ENCODE measurements around the gene HSPA12A. TPM values are rescaled to one million over a fixed set of nuclear protein-coding genes. Genes with fewer than 3 reads are reported as not detected.

The HSPA12A gene
- total and polyA plus RNA-seq, 2 of the 13 experiments (the other 11 are each of a cell fraction or from before 2014, with no cell fraction given), result 6.4 to 13.6 TPM

- TF ChIP-seq, protein P1, sequence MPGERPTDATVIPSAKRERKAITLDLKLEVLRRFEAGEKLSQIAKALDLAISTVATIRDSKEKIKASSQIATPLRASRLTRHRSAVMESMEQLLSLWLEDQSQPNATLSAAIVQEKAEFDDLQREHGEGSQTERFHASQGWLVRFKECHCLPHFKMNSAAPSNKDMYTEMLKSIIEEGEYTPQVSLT (CRISPR knock-in tag; IDR thresholded peaks at IDR 0.05; ENCODE audit: borderline replicate concordance, low read depth), result no peak
- TF ChIP-seq, protein P2, sequence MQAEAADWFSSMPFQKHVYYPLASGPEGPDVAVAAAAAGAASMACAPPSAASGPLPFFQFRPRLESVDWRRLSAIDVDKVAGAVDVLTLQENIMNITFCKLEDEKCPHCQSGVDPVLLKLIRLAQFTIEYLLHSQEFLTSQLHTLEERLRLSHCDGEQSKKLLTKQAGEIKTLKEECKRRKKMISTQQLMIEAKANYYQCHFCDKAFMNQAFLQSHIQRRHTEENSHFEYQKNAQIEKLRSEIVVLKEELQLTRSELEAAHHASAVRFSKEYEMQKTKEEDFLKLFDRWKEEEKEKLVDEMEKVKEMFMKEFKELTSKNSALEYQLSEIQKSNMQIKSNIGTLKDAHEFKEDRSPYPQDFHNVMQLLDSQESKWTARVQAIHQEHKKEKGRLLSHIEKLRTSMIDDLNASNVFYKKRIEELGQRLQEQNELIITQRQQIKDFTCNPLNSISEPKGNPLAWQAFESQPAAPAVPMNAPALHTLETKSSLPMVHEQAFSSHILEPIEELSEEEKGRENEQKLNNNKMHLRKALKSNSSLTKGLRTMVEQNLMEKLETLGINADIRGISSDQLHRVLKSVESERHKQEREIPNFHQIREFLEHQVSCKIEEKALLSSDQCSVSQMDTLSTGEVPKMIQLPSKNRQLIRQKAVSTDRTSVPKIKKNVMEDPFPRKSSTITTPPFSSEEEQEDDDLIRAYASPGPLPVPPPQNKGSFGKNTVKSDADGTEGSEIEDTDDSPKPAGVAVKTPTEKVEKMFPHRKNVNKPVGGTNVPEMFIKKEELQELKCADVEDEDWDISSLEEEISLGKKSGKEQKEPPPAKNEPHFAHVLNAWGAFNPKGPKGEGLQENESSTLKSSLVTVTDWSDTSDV (CRISPR knock-in tag; IDR thresholded peaks at IDR 0.05), result 0 out of 2 replicates have a peak, but pooled peaks have one; percentile 27
- TF ChIP-seq LCORL (IDR thresholded peaks at IDR 0.05), result no peak
- TF ChIP-seq LCORL (CRISPR knock-in tag; IDR thresholded peaks at IDR 0.05), result peak; percentile 94
- no peak for TF ChIP-seq GABPA (IDR thresholded peaks at IDR 0.05; ENCODE audit: low read depth, low read length)
- TF ChIP-seq GABPA (CRISPR knock-in tag; IDR thresholded peaks at IDR 0.05; ENCODE audit: low read depth), result 0 out of 2 replicates have a peak, but pooled peaks have one; percentile 32
- no peak for TF ChIP-seq RAD21 (CRISPR knock-in tag; IDR thresholded peaks at IDR 0.05)
- TF ChIP-seq FUBP1 (CRISPR knock-in tag; IDR thresholded peaks at IDR 0.05; ENCODE audit: borderline replicate concordance), result no peak
- peak; percentile 69; the same call in 1 of the 2 replicates for TF ChIP-seq RXRB (CRISPR knock-in tag; IDR thresholded peaks at IDR 0.05; ENCODE audit: borderline replicate concordance)
- no peak for TF ChIP-seq FOXP1 (IDR thresholded peaks at IDR 0.05)
- TF ChIP-seq FOXP1 (CRISPR knock-in tag; IDR thresholded peaks at IDR 0.05), result no peak; the same call in 1 of the 2 replicates
- TF ChIP-seq PHF21A (CRISPR knock-in tag; IDR thresholded peaks at IDR 0.05), result peak; percentile 92
- TF ChIP-seq KDM3A (CRISPR knock-in tag; IDR thresholded peaks at IDR 0.05; ENCODE audit: low read depth), result peak; percentile 44; the same call in 1 of the 2 replicates
- TF ChIP-seq, protein P3, sequence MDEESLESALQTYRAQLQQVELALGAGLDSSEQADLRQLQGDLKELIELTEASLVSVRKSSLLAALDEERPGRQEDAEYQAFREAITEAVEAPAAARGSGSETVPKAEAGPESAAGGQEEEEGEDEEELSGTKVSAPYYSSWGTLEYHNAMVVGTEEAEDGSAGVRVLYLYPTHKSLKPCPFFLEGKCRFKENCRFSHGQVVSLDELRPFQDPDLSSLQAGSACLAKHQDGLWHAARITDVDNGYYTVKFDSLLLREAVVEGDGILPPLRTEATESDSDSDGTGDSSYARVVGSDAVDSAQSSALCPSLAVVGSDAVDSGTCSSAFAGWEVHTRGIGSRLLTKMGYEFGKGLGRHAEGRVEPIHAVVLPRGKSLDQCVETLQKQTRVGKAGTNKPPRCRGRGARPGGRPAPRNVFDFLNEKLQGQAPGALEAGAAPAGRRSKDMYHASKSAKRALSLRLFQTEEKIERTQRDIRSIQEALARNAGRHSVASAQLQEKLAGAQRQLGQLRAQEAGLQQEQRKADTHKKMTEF (CRISPR knock-in tag; IDR thresholded peaks at IDR 0.05), result peak; percentile 39; the same call in 1 of the 2 replicates
- TF ChIP-seq RFXANK (CRISPR knock-in tag; IDR thresholded peaks at IDR 0.05), result no peak
- no peak for TF ChIP-seq ZNF510 (CRISPR knock-in tag; IDR thresholded peaks at IDR 0.05; ENCODE audit: low read depth)
- TF ChIP-seq HOXA3 (CRISPR knock-in tag; IDR thresholded peaks at IDR 0.05), result peak; percentile 26; the same call in 1 of the 2 replicates
- TF ChIP-seq, protein P4, sequence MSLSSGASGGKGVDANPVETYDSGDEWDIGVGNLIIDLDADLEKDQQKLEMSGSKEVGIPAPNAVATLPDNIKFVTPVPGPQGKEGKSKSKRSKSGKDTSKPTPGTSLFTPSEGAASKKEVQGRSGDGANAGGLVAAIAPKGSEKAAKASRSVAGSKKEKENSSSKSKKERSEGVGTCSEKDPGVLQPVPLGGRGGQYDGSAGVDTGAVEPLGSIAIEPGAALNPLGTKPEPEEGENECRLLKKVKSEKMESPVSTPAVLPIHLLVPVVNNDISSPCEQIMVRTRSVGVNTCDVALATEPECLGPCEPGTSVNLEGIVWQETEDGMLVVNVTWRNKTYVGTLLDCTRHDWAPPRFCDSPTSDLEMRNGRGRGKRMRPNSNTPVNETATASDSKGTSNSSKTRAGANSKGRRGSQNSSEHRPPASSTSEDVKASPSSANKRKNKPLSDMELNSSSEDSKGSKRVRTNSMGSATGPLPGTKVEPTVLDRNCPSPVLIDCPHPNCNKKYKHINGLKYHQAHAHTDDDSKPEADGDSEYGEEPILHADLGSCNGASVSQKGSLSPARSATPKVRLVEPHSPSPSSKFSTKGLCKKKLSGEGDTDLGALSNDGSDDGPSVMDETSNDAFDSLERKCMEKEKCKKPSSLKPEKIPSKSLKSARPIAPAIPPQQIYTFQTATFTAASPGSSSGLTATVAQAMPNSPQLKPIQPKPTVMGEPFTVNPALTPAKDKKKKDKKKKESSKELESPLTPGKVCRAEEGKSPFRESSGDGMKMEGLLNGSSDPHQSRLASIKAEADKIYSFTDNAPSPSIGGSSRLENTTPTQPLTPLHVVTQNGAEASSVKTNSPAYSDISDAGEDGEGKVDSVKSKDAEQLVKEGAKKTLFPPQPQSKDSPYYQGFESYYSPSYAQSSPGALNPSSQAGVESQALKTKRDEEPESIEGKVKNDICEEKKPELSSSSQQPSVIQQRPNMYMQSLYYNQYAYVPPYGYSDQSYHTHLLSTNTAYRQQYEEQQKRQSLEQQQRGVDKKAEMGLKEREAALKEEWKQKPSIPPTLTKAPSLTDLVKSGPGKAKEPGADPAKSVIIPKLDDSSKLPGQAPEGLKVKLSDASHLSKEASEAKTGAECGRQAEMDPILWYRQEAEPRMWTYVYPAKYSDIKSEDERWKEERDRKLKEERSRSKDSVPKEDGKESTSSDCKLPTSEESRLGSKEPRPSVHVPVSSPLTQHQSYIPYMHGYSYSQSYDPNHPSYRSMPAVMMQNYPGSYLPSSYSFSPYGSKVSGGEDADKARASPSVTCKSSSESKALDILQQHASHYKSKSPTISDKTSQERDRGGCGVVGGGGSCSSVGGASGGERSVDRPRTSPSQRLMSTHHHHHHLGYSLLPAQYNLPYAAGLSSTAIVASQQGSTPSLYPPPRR (CRISPR knock-in tag; IDR thresholded peaks at IDR 0.05; ENCODE audit: borderline replicate concordance), result no peak
These were observed 29.0 kb upstream of the HSPA12A start (continued) for GRCh38 chr10:116771101-116771958.
